ENCODE data around the gene PPP2R2C.

Gene PPP2R2C

GRCh38 chr4:6360385-6360784 lies 112.0 kb downstream of the PPP2R2C start:
- DNase-seq = no peak

DNA sequence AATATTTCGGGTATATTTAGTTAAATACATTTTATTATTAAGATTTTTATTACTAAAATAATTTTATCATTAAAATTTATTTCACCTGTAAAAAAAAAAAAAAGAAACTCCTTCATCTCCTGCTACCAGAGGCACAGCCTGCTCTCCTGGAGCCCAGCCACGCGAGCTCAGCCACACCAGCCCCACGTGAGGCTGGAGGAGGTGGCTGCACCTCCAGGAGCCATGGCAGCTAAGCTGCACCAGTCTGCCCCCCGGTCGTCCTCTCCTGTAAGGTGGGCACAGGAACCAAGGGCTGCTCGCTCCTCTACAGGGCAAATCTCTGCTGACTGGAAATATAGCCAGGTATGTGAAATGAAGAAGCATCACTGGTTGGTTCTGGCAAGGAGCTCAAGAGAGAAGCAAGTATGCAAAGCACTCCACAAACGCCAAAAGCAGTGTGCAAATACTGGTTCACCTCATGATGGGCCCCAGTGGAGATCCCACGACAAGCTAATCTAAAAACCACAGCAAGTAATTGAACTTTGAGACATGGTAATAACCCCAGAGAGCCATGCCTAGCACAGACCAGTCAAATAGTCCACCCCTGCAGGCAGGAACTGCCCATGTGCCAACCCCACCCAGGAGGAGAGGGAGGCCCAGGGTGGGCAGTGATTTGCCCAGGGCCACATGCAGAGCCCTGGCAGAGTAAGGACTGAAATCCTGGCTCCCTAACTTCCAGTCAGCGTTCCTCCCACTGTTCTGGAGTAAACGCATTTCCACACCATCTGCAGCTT lies 112.7 kb downstream of the PPP2R2C start:
- DNase-seq = no peak

- no peak for DNase-seq
Measured at GRCh38 chr4:6357476-6357875, 114.9 kb downstream of the PPP2R2C start.

GRCh38 chr4:6356076-6356560 lies 116.3 kb downstream of the PPP2R2C start:
- DNase-seq = no peak

DNA sequence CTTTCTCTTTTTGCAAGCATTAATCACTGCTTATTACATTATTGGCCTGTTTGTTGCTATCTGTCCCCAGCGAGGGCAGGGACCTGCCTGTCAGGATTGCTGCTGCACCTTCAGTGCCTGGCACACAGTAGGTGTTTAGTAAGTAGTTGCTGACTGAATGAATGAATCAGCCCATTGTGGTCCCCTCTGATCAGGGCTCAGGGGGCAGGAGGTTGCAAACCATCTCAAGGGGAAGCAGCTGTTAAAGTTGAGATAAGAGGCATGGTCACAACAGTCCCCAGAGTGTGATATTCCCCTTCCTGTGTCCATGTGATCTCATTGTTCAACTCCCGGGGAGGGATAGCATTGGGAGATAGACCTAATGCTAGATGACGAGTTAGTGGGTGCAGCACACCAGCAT lies 117.4 kb downstream of the PPP2R2C start:
- DNase-seq = no peak

GRCh38 chr4:6354626-6355025 lies 117.8 kb downstream of the PPP2R2C start:
- no peak for DNase-seq

GRCh38 chr4:6354119-6354518 lies 118.3 kb downstream of the PPP2R2C start:
- no peak for DNase-seq

- no peak for DNase-seq
Measured at GRCh38 chr4:6352031-6352692, 120.3 kb downstream of the PPP2R2C start.

- no peak for DNase-seq
Measured at GRCh38 chr4:6351246-6352000, 121.0 kb downstream of the PPP2R2C start.

GRCh38 chr4:6350646-6351045 lies 121.8 kb downstream of the PPP2R2C start:
- DNase-seq = no peak

- no peak for DNase-seq
Measured at GRCh38 chr4:6349896-6350603, 122.4 kb downstream of the PPP2R2C start.

GRCh38 chr4:6348408-6348807 lies 124.0 kb downstream of the PPP2R2C start:
- DNase-seq = no peak

DNA sequence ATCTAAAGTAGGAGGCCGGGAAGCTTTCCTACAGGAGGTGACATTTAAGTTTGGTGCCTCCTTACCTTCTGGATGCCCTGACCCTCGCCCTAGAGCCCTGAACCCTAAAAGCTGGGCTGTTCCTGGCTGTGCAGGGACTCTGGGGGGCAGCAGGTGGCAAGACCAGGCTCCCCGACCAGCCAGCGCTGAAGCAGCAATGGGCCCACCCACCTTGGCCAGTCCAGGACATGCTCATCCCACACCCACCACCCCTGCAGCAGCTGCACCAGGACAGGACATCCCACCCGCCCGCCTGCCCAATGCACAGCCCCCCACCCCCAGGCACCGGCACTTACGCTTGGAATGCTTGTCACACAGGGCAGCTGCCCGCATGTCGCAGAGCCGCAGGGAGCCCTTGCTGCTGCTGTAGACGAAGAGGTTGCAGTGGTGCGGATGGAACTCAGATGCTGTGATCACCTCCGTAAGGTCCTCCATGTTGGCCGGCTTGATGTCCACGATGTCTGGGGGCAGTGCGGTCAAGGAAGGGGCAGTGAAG lies 124.8 kb downstream of the PPP2R2C start:
- no peak for DNase-seq

DNA sequence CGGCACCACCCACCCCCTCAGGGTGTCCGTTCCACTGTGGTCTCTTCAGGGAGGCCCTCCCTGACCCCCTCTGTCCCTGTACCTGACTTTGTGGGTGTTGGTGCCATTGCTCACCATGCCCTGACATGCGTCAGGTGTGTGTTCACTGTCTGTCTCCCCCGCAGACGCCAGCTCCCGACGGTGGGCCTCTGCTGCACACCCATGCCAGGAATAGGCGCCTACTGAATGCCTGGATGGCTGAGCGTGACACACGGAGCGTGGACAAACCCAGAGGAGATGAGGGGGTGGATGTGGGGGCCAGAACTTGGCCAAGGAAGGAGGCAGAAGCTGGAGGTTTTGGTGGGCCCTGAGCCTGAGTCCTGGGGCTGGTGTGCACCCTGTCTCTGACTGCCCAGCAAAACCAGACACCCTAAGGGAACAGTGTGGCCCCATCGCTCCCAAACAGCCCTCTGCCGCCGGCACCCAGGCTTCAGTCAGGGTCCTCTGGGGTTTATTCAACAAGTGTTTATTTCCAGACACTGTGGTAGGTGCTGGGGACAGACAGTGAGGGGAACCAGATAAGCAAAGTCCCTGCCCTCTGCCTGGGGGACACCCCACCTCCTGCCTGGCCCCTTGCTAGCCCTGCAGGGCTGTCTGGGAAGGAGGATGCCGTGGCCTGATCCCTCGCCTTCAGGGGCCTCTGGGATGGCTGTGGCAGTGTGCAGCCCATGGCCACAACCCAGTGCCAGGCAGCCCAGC lies 125.9 kb downstream of the PPP2R2C start:
- DNase-seq = no peak

DNA sequence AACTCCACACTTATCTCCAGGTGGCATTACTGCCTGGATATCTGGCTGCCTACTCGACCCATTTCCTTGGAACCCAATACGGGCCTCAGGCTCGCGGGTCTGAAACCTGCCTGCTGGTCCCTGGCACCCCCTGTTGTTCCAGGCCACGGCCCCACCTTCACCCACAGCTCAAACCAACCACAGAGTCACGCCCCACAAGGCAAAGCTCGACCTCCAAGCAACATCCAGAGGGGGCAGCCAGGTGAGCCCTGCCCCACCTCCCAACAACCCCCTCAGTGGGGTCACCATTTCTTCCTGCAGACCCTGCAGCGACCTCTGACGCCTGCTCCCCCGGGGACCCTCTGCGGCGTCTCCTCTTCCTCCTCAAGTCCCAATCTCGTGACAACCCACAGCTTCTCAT lies 126.5 kb downstream of the PPP2R2C start:
- no peak for DNase-seq

DNA sequence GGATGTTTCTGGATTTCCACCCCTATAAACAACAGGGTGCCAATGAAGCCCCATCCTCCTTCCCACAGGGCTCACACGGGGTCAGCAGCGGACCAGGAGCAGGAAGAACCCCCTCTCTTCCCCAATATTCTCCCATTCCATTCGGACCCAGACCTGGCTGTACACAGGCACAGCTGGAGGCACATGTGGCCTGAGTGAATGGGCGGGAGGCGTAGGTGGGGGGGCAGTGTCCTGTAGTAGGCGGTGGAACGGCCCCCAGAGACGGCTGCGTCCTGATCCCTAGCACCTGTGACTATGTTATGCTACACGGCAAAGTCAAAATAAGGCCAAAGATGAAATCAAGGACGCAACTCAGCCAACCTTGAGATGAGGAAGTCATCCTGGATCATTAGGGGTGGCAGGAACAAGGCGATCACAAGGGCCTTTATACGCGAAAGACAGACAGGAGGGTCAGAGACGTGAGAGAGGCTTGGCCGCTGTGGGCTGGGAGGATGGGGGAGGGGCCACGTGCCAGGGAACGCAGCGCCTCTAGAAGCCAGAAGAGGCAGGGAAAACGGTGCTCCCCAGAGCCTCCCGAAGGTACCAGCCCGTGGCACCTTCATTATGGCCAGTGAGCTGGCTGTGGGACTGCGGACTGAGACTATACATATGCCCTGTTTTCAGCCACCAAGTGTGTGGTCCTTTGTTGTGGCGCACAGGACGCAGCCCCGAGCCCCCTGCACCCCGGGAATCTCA lies 127.2 kb downstream of the PPP2R2C start:
- no peak for DNase-seq

DNA sequence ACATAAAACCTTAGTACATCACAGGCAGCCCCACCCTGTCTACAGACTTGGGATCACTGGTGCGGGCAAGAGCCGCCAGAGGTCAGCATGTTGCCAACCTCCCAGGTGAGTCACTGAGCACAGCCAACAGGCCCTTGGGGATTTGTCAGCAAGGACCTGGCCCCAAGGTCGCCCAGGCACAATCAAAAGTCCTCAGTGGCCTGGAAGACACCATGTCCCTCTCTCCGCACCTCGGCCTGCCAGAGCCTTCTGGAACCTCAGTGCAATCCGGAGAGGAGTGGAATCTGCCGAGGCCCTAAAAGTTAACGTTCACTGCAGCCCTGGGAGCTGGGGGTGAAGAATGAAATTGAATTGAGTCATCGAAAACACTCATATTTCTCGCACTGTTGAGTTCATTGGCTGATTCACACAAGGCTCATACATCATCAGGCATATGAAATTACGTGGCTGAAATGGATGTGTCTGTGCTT lies 128.4 kb downstream of the PPP2R2C start:
- DNase-seq = no peak

DNA sequence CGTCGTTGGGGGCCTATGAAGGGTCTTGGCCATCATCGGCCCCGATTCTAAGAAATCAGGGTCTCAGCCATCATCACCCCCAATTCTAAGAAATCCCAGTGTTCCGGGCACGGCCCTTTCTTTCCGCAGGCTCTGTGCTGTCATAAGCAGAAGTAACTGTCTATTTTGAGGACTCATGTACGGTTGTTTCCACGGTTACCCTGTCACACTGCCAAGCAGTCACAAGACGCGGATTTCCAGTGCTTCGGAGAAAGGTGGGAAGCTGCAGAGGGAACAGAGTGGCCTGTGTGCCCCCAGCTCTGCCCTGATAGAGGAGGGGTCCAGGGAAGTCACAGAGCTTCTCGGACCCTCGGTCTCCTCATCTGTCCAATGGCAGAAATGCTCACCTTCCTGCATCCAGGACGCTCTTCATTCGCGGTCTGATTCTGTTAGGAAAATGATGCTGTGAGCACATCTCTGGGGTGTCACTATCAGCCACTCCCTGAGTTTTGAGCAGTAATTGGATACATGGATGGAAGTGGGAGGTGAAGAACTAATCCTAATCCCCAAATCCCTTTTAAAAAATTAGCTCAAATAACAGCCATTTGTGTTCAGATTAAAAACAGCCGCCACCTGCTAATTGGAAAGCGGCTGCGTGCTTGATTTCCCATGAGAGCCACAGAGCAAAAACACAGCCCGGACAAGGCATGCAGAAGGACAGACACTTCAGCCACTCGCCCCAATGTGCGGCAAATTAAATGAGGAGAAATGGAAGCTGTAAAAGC lies 129.7 kb downstream of the PPP2R2C start:
- no peak for DNase-seq

DNA sequence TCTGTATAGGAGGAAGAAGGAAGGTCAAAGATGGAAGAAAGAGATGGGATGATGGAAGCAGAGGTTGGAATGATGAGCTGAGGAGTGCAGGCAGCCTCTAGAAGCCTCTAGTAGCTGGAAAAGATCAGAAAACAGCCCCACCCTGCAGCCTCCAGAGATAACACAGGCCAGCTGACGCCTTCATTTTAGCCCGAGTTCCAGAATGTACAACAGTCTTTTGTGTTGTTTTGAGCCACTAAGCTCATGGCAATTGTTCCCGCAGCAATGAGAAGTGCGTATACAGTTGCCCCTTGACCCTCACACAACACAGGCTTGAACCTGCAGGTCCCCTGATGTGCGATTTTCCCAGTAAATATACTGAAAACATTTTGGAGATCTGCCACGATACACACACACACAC lies 130.7 kb downstream of the PPP2R2C start:
- no peak for DNase-seq

GRCh38 chr4:6340446-6341015 lies 131.9 kb downstream of the PPP2R2C start:
- no peak for DNase-seq

All from activated CD4-positive, alpha-beta T cell treated with anti-CD3 and anti-CD28 coated beads, Interleukin-2, amount 50 U/mL, for 1 hour (primary cell).